ENCODE results near the gene FSTL3. TPM values are rescaled to one million over a fixed set of nuclear protein-coding genes. Genes with fewer than 3 reads are reported as not detected.

Gene FSTL3
- total RNA-seq, 1 donor, result 52.1 TPM

- H3K4me1 ChIP-seq (ENCODE audit: insufficient read depth, low read length), result peaks cover 4% of the 10 kb centered on the region
- no peaks in the 10 kb centered on the region for H3K36me3 ChIP-seq (ENCODE audit: insufficient read depth, low read length)
- no peak within 1 kb of the TSS for H3K27ac ChIP-seq (ENCODE audit: low read depth, low read length)
- H3K4me2 ChIP-seq (ENCODE audit: insufficient read depth, low read length), result peak within 1 kb of the TSS; percentile 88
- TF ChIP-seq CTCF (IDR thresholded peaks at IDR 0.05; ENCODE audit: extremely low read depth, low read depth, low read length), result no peak
- H4K20me1 ChIP-seq (ENCODE audit: insufficient read depth, low read length), result peaks cover 3% of the 10 kb centered on the region
- no peaks in the 10 kb centered on the region for H3K9me3 ChIP-seq (ENCODE audit: low read depth, low read length)
- H3K79me2 ChIP-seq (ENCODE audit: insufficient read depth, low read length), result no peaks in the 10 kb centered on the region
- H2AFZ ChIP-seq (ENCODE audit: low read length), result peak within 1 kb of the TSS; percentile 77
- peak; percentile 100 for DNase-seq (ENCODE audit: insufficient read length, low spot score, missing footprints)
- no peaks in the 10 kb centered on the region for H3K27me3 ChIP-seq (ENCODE audit: insufficient read depth, low read length)
- H3K4me3 ChIP-seq (ENCODE audit: insufficient read depth, low read length), result peak within 1 kb of the TSS; percentile 67
Measured at GRCh38 chr19:639253-640160, 36.7 kb upstream of the FSTL3 start, which contains the start of gene FGF22. FGF22 (plus strand) TSS chr19:639879; CDS start chr19:639926, 47 bp downstream.

GRCh38 chr19:640161-640558 is 36.0 kb upstream of the FSTL3 start:
- Histone ChIP-seq H3K79me2 (ENCODE audit: insufficient read depth, low read length) (no peaks in the 10 kb centered on the region), H4K20me1 (ENCODE audit: insufficient read depth, low read length) (peaks cover 3% of the 10 kb centered on the region), H3K4me2 (ENCODE audit: insufficient read depth, low read length) (peak overlapping the region; percentile 53), H3K4me3 (ENCODE audit: insufficient read depth, low read length) (peak overlapping the region; percentile 55), H2AFZ (ENCODE audit: low read length) (no peak overlapping the region), H3K27ac (ENCODE audit: low read depth, low read length) (no peak overlapping the region), H3K36me3 (ENCODE audit: insufficient read depth, low read length) (no peaks in the 10 kb centered on the region), H3K9me3 (ENCODE audit: low read depth, low read length) (no peaks in the 10 kb centered on the region), H3K27me3 (ENCODE audit: insufficient read depth, low read length) (no peaks in the 10 kb centered on the region), H3K4me1 (ENCODE audit: insufficient read depth, low read length) (peaks cover 4% of the 10 kb centered on the region)
- no peak for DNase-seq (ENCODE audit: insufficient read length, low spot score, missing footprints)
- no peak for TF ChIP-seq CTCF (IDR thresholded peaks at IDR 0.05; ENCODE audit: extremely low read depth, low read depth, low read length)

GRCh38 chr19:640606-641189 is 35.5 kb upstream of the FSTL3 start:
- peaks cover 3% of the 10 kb centered on the region for H4K20me1 ChIP-seq (ENCODE audit: insufficient read depth, low read length)
- no peak overlapping the region for H3K4me3 ChIP-seq (ENCODE audit: insufficient read depth, low read length)
- H3K4me2 ChIP-seq (ENCODE audit: insufficient read depth, low read length), result no peak overlapping the region
- TF ChIP-seq CTCF (IDR thresholded peaks at IDR 0.05; ENCODE audit: extremely low read depth, low read depth, low read length), result no peak
- H3K27me3 ChIP-seq (ENCODE audit: insufficient read depth, low read length), result no peaks in the 10 kb centered on the region
- no peaks in the 10 kb centered on the region for H3K79me2 ChIP-seq (ENCODE audit: insufficient read depth, low read length)
- H3K36me3 ChIP-seq (ENCODE audit: insufficient read depth, low read length), result no peaks in the 10 kb centered on the region
- no peak overlapping the region for H2AFZ ChIP-seq (ENCODE audit: low read length)
- no peak for DNase-seq (ENCODE audit: insufficient read length, low spot score, missing footprints)
- peaks cover 4% of the 10 kb centered on the region for H3K4me1 ChIP-seq (ENCODE audit: insufficient read depth, low read length)
- H3K9me3 ChIP-seq (ENCODE audit: low read depth, low read length), result no peaks in the 10 kb centered on the region
- no peak overlapping the region for H3K27ac ChIP-seq (ENCODE audit: low read depth, low read length)

- DNase-seq (ENCODE audit: insufficient read length, low spot score, missing footprints), result no peak
- peaks cover 4% of the 10 kb centered on the region for H3K4me1 ChIP-seq (ENCODE audit: insufficient read depth, low read length)
- H3K4me3 ChIP-seq (ENCODE audit: insufficient read depth, low read length), result no peak overlapping the region
Measured at GRCh38 chr19:641702-642101, 34.5 kb upstream of the FSTL3 start.

More at GRCh38 chr19:641702-642101, 34.5 kb upstream of the FSTL3 start:
- Histone ChIP-seq H3K36me3 (ENCODE audit: insufficient read depth, low read length) (peaks cover 8% of the 10 kb centered on the region), H3K27me3 (ENCODE audit: insufficient read depth, low read length) (no peaks in the 10 kb centered on the region), H3K27ac (ENCODE audit: low read depth, low read length) (no peak overlapping the region), H3K9me3 (ENCODE audit: low read depth, low read length) (no peaks in the 10 kb centered on the region), H2AFZ (ENCODE audit: low read length) (no peak overlapping the region), H4K20me1 (ENCODE audit: insufficient read depth, low read length) (peaks cover 3% of the 10 kb centered on the region), H3K4me2 (ENCODE audit: insufficient read depth, low read length) (no peak overlapping the region), H3K79me2 (ENCODE audit: insufficient read depth, low read length) (no peaks in the 10 kb centered on the region)
- TF ChIP-seq CTCF (IDR thresholded peaks at IDR 0.05; ENCODE audit: extremely low read depth, low read depth, low read length), result no peak

Data from osteoblast (primary cell).